Endodermal cell (in vitro differentiated cells): ENCODE measurements around the gene PHLDA2. TPM values are rescaled to one million over a fixed set of nuclear protein-coding genes. Genes with fewer than 3 reads are reported as not detected.

Experiments used
- DNase-seq: peaks from one replicate; pipeline ENCODE4 v3.0.0-alpha.2; 2017
- H3K27ac ChIP-seq: 2 replicates; pipeline ENCODE4 v1.5.1; 2013; ENCODE audit warnings: mild to moderate bottlenecking, low read depth, low read length, moderate library complexity
- H3K27me3 ChIP-seq: 2 replicates; pipeline ENCODE4 v1.6.1; 2013; ENCODE audit warnings: mild to moderate bottlenecking, low read length, moderate library complexity; ENCODE audit not compliant: insufficient read depth, control insufficient read depth, poor library complexity, severe bottlenecking
- H3K36me3 ChIP-seq: 2 replicates; pipeline ENCODE4 v1.7.0; 2013; ENCODE audit warnings: mild to moderate bottlenecking, low read length, moderate library complexity; ENCODE audit not compliant: control insufficient read depth, insufficient read depth
- H3K4me1 ChIP-seq: one replicate; pipeline ENCODE4 v1.7.0; 2013; ENCODE audit warnings: low read length; ENCODE audit not compliant: control insufficient read depth, insufficient read depth
- H3K4me3 ChIP-seq: 2 replicates; pipeline ENCODE4 v1.5.1; 2013; ENCODE audit warnings: mild to moderate bottlenecking, low read length, moderate library complexity
- H3K9ac ChIP-seq: 2 replicates; pipeline ENCODE4 v1.6.1; 2013; ENCODE audit warnings: mild to moderate bottlenecking, low read length, moderate library complexity; ENCODE audit not compliant: poor library complexity, severe bottlenecking; ENCODE audit errors: extremely low read depth
- H3K9me3 ChIP-seq: 2 replicates; pipeline ENCODE4 v1.6.1; 2013; ENCODE audit warnings: mild to moderate bottlenecking, low read length, moderate library complexity; ENCODE audit not compliant: control insufficient read depth
- H3K27ac Mint-ChIP-seq: 2 replicates; pipeline ENCODE4 v1.8.0; 2020; ENCODE audit warnings: mixed read lengths
- H3K27me3 Mint-ChIP-seq: 2 replicates; pipeline ENCODE4 v1.8.0; 2021; ENCODE audit warnings: mild to moderate bottlenecking, mixed read lengths; ENCODE audit not compliant: insufficient read depth
- H3K36me3 Mint-ChIP-seq: 2 replicates; pipeline ENCODE4 v1.8.0; 2020; ENCODE audit warnings: low read depth, mixed read lengths
- H3K4me1 Mint-ChIP-seq: 2 replicates; pipeline ENCODE4 v1.8.0; 2020; ENCODE audit warnings: mixed read lengths
- H3K4me3 Mint-ChIP-seq: 2 replicates; pipeline ENCODE4 v1.8.0; 2020; ENCODE audit warnings: mild to moderate bottlenecking, moderate library complexity, mixed read lengths
- H3K9me3 Mint-ChIP-seq: 2 replicates; pipeline ENCODE4 v1.8.0; 2020; ENCODE audit warnings: mild to moderate bottlenecking, mixed read lengths
- WGBS, 2 experiments: methylation state at CpG; one replicate each; pipeline versions ENCODE4 v1.1.5 to v1.1.7; 2013; ENCODE audit warnings: missing lambda C conversion rate in 2 of 2, mixed read lengths in 1 of 2; ENCODE audit not compliant: insufficient coverage in 1 of 2, insufficient read length in 1 of 2; 5-methylcytosine and 5-hydroxymethylcytosine counted together
- total RNA-seq, 2 donors: library from RNA; stranded (reverse); fragmentation: NEBNext Ultra II Directional in 1 of 2; extraction: Animal tissue kit (Norgen Biotek cat#: 25700) in 1 of 2; gene quantifications; 2 replicates in 1 of 2; 3 replicates in 1 of 2; pipeline ENCODE4 v1.2.1, GENCODE V29; 2021
- TF ChIP-seq, protein P1 (sequence below): fragments of 200-600 bp; sonication (generic); conservative IDR thresholded peaks from 2 replicates; pipeline ENCODE4 v1.5.0; 2021; ENCODE audit warnings: antibody characterized with exemption, mild to moderate bottlenecking

Gene PHLDA2
- total RNA-seq, 2 donors from 2014 or later = 3.0 to 5.1 TPM

GRCh38 chr11:2916114-2916891 is 12.9 kb downstream of the PHLDA2 start:
- H3K36me3 ChIP-seq = no peaks in the 10 kb centered on the region
- TF ChIP-seq, protein P1, sequence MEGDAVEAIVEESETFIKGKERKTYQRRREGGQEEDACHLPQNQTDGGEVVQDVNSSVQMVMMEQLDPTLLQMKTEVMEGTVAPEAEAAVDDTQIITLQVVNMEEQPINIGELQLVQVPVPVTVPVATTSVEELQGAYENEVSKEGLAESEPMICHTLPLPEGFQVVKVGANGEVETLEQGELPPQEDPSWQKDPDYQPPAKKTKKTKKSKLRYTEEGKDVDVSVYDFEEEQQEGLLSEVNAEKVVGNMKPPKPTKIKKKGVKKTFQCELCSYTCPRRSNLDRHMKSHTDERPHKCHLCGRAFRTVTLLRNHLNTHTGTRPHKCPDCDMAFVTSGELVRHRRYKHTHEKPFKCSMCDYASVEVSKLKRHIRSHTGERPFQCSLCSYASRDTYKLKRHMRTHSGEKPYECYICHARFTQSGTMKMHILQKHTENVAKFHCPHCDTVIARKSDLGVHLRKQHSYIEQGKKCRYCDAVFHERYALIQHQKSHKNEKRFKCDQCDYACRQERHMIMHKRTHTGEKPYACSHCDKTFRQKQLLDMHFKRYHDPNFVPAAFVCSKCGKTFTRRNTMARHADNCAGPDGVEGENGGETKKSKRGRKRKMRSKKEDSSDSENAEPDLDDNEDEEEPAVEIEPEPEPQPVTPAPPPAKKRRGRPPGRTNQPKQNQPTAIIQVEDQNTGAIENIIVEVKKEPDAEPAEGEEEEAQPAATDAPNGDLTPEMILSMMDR = no peak
- no peak overlapping the region for H3K9ac ChIP-seq
- DNase-seq = no peak
- 87 to 95% methylated on average over 6 to 20 of the region's 20 CpGs for whole genome bisulfite sequencing, 2 experiments
- no peak overlapping the region for H3K27ac ChIP-seq
- Mint-ChIP-seq H3K4me1 (peaks cover 5% of the 10 kb centered on the region), H3K9me3 (no peaks in the 10 kb centered on the region), H3K4me3 (no peak overlapping the region), H3K27me3 (peaks cover 4% of the 10 kb centered on the region), H3K27ac (no peak overlapping the region), H3K36me3 (no peaks in the 10 kb centered on the region)
- H3K4me3 ChIP-seq = no peak overlapping the region
- H3K27me3 ChIP-seq = no peaks in the 10 kb centered on the region
- no peaks in the 10 kb centered on the region for H3K4me1 ChIP-seq
- H3K9me3 ChIP-seq = no peaks in the 10 kb centered on the region

- Histone ChIP-seq H3K9ac (no peak overlapping the region), H3K36me3 (no peaks in the 10 kb centered on the region), H3K27me3 (no peaks in the 10 kb centered on the region), H3K4me3 (no peak overlapping the region), H3K4me1 (no peaks in the 10 kb centered on the region), H3K9me3 (no peaks in the 10 kb centered on the region), H3K27ac (no peak overlapping the region)
- no peak overlapping the region for H3K4me3 Mint-ChIP-seq
- TF ChIP-seq, protein P1 = no peak
- no peaks in the 10 kb centered on the region for H3K9me3 Mint-ChIP-seq
- peaks cover 4% of the 10 kb centered on the region for H3K27me3 Mint-ChIP-seq
- H3K36me3 Mint-ChIP-seq = no peaks in the 10 kb centered on the region
- no peak for DNase-seq
- no peak overlapping the region for H3K27ac Mint-ChIP-seq
- peaks cover 5% of the 10 kb centered on the region for H3K4me1 Mint-ChIP-seq
- WGBS, 2 experiments = 74 to 90% methylated on average over 6 to 11 of the region's 11 CpGs
Observed at GRCh38 chr11:2915473-2915872, 13.7 kb downstream of the PHLDA2 start.

- no peaks in the 10 kb centered on the region for H3K9me3 ChIP-seq
- H3K4me3 Mint-ChIP-seq = no peak overlapping the region
- H3K4me1 Mint-ChIP-seq = peaks cover 5% of the 10 kb centered on the region
- H3K27ac Mint-ChIP-seq = no peak overlapping the region
- 91% methylated on average over 10 to 18 of the region's 18 CpGs for WGBS, 2 experiments
- peaks cover 4% of the 10 kb centered on the region for H3K27me3 Mint-ChIP-seq
- H3K9ac ChIP-seq = no peak overlapping the region
- no peak overlapping the region for H3K4me3 ChIP-seq
- no peaks in the 10 kb centered on the region for H3K36me3 ChIP-seq
- no peaks in the 10 kb centered on the region for H3K4me1 ChIP-seq
- TF ChIP-seq, protein P1 = no peak
- no peaks in the 10 kb centered on the region for H3K27me3 ChIP-seq
- DNase-seq = no peak
- H3K36me3 Mint-ChIP-seq = no peaks in the 10 kb centered on the region
- no peaks in the 10 kb centered on the region for H3K9me3 Mint-ChIP-seq
- no peak overlapping the region for H3K27ac ChIP-seq
Observed at GRCh38 chr11:2914455-2915195, 14.6 kb downstream of the PHLDA2 start.
